ENCODE data around the gene EPHB2.
"Not testable (repeated sequence)": the region's sequence is repeated elsewhere in the genome, so short reads cannot be mapped to it uniquely, and the experiment has no call there.

Gene EPHB2

GRCh38 chr1:22710701-22711049 is at the start of gene EPHB2:
EPHB2 (plus strand) TSS chr1:22710839; CDS start chr1:22710983, 144 bp downstream.
- no peak within 1 kb of the TSS for H3K9ac ChIP-seq (ENCODE audit: low read depth, low read length)
- H3K4me1 ChIP-seq (ENCODE audit: control insufficient read depth, insufficient read depth, low read length), result no peaks in the 10 kb centered on the region
- H3K27me3 ChIP-seq (ENCODE audit: control insufficient read depth, insufficient read depth, low read length), result peaks cover 24% of the 10 kb centered on the region
- no peaks in the 10 kb centered on the region for H3K9me3 ChIP-seq (ENCODE audit: control insufficient read depth, insufficient read depth, low read length)
- peak within 1 kb of the TSS; percentile 22 for H3K4me3 ChIP-seq (ENCODE audit: low read depth, low read length)
- H3K36me3 ChIP-seq (ENCODE audit: control insufficient read depth, insufficient read depth, low read length), result no peaks in the 10 kb centered on the region

GRCh38 chr1:22661880-22662279 is 48.8 kb upstream of the EPHB2 start:
- H3K4me3 ChIP-seq (ENCODE audit: low read depth, low read length), result no peak overlapping the region
- H3K4me1 ChIP-seq (ENCODE audit: control insufficient read depth, insufficient read depth, low read length), result no peaks in the 10 kb centered on the region
- no peaks in the 10 kb centered on the region for H3K27me3 ChIP-seq (ENCODE audit: control insufficient read depth, insufficient read depth, low read length)
- no peaks in the 10 kb centered on the region for H3K9me3 ChIP-seq (ENCODE audit: control insufficient read depth, insufficient read depth, low read length)
- no peak overlapping the region for H3K9ac ChIP-seq (ENCODE audit: low read depth, low read length)
- no peaks in the 10 kb centered on the region for H3K36me3 ChIP-seq (ENCODE audit: control insufficient read depth, insufficient read depth, low read length)

GRCh38 chr1:22662318-22662717 is 48.3 kb upstream of the EPHB2 start:
- Histone ChIP-seq H3K36me3 (ENCODE audit: control insufficient read depth, insufficient read depth, low read length) (no peaks in the 10 kb centered on the region), H3K27me3 (ENCODE audit: control insufficient read depth, insufficient read depth, low read length) (no peaks in the 10 kb centered on the region), H3K4me3 (ENCODE audit: low read depth, low read length) (no peak overlapping the region), H3K4me1 (ENCODE audit: control insufficient read depth, insufficient read depth, low read length) (no peaks in the 10 kb centered on the region), H3K9ac (ENCODE audit: low read depth, low read length) (no peak overlapping the region), H3K9me3 (ENCODE audit: control insufficient read depth, insufficient read depth, low read length) (no peaks in the 10 kb centered on the region)

GRCh38 chr1:22662986-22663408 is 47.6 kb upstream of the EPHB2 start:
- Histone ChIP-seq H3K9ac (ENCODE audit: low read depth, low read length) (no peak overlapping the region), H3K4me3 (ENCODE audit: low read depth, low read length) (no peak overlapping the region), H3K4me1 (ENCODE audit: control insufficient read depth, insufficient read depth, low read length) (no peaks in the 10 kb centered on the region), H3K27me3 (ENCODE audit: control insufficient read depth, insufficient read depth, low read length) (no peaks in the 10 kb centered on the region), H3K36me3 (ENCODE audit: control insufficient read depth, insufficient read depth, low read length) (no peaks in the 10 kb centered on the region), H3K9me3 (ENCODE audit: control insufficient read depth, insufficient read depth, low read length) (no peaks in the 10 kb centered on the region)

GRCh38 chr1:22665752-22666151 is 44.9 kb upstream of the EPHB2 start:
- H3K4me3 ChIP-seq (ENCODE audit: low read depth, low read length), result no peak overlapping the region
- H3K36me3 ChIP-seq (ENCODE audit: control insufficient read depth, insufficient read depth, low read length), result no peaks in the 10 kb centered on the region
- no peaks in the 10 kb centered on the region for H3K9me3 ChIP-seq (ENCODE audit: control insufficient read depth, insufficient read depth, low read length)
- no peak overlapping the region for H3K9ac ChIP-seq (ENCODE audit: low read depth, low read length)
- no peaks in the 10 kb centered on the region for H3K4me1 ChIP-seq (ENCODE audit: control insufficient read depth, insufficient read depth, low read length)
- H3K27me3 ChIP-seq (ENCODE audit: control insufficient read depth, insufficient read depth, low read length), result no peaks in the 10 kb centered on the region

GRCh38 chr1:22666412-22666811 is 44.2 kb upstream of the EPHB2 start:
- Histone ChIP-seq H3K4me3 (ENCODE audit: low read depth, low read length) (no peak overlapping the region), H3K36me3 (ENCODE audit: control insufficient read depth, insufficient read depth, low read length) (no peaks in the 10 kb centered on the region), H3K9ac (ENCODE audit: low read depth, low read length) (no peak overlapping the region), H3K27me3 (ENCODE audit: control insufficient read depth, insufficient read depth, low read length) (no peaks in the 10 kb centered on the region), H3K4me1 (ENCODE audit: control insufficient read depth, insufficient read depth, low read length) (no peaks in the 10 kb centered on the region), H3K9me3 (ENCODE audit: control insufficient read depth, insufficient read depth, low read length) (no peaks in the 10 kb centered on the region)

GRCh38 chr1:22668840-22669239 is 41.8 kb upstream of the EPHB2 start:
- H3K9ac ChIP-seq (ENCODE audit: low read depth, low read length); H3K4me1 ChIP-seq (ENCODE audit: control insufficient read depth, insufficient read depth, low read length); H3K27me3 ChIP-seq (ENCODE audit: control insufficient read depth, insufficient read depth, low read length); H3K9me3 ChIP-seq (ENCODE audit: control insufficient read depth, insufficient read depth, low read length); H3K4me3 ChIP-seq (ENCODE audit: low read depth, low read length); H3K36me3 ChIP-seq (ENCODE audit: control insufficient read depth, insufficient read depth, low read length): not testable (repeated sequence)

- Histone ChIP-seq H3K9me3 (ENCODE audit: control insufficient read depth, insufficient read depth, low read length) (no peaks in the 10 kb centered on the region), H3K36me3 (ENCODE audit: control insufficient read depth, insufficient read depth, low read length) (no peaks in the 10 kb centered on the region), H3K4me3 (ENCODE audit: low read depth, low read length) (no peak overlapping the region), H3K9ac (ENCODE audit: low read depth, low read length) (no peak overlapping the region), H3K4me1 (ENCODE audit: control insufficient read depth, insufficient read depth, low read length) (no peaks in the 10 kb centered on the region), H3K27me3 (ENCODE audit: control insufficient read depth, insufficient read depth, low read length) (no peaks in the 10 kb centered on the region)
These were observed 40.2 kb upstream of the EPHB2 start for GRCh38 chr1:22670352-22670975.

GRCh38 chr1:22671999-22672398 is 38.6 kb upstream of the EPHB2 start:
- H3K4me1 ChIP-seq (ENCODE audit: control insufficient read depth, insufficient read depth, low read length), result no peaks in the 10 kb centered on the region
- no peak overlapping the region for H3K4me3 ChIP-seq (ENCODE audit: low read depth, low read length)
- H3K27me3 ChIP-seq (ENCODE audit: control insufficient read depth, insufficient read depth, low read length), result no peaks in the 10 kb centered on the region

GRCh38 chr1:22673486-22674409 is 36.9 kb upstream of the EPHB2 start:
- Histone ChIP-seq H3K36me3 (ENCODE audit: control insufficient read depth, insufficient read depth, low read length) (no peaks in the 10 kb centered on the region), H3K9ac (ENCODE audit: low read depth, low read length) (no peak overlapping the region), H3K27me3 (ENCODE audit: control insufficient read depth, insufficient read depth, low read length) (no peaks in the 10 kb centered on the region), H3K9me3 (ENCODE audit: control insufficient read depth, insufficient read depth, low read length) (no peaks in the 10 kb centered on the region), H3K4me3 (ENCODE audit: low read depth, low read length) (no peak overlapping the region), H3K4me1 (ENCODE audit: control insufficient read depth, insufficient read depth, low read length) (peaks cover 5% of the 10 kb centered on the region)

More at GRCh38 chr1:22671999-22672398, 38.6 kb upstream of the EPHB2 start:
- Histone ChIP-seq H3K9ac (ENCODE audit: low read depth, low read length) (no peak overlapping the region), H3K9me3 (ENCODE audit: control insufficient read depth, insufficient read depth, low read length) (no peaks in the 10 kb centered on the region), H3K36me3 (ENCODE audit: control insufficient read depth, insufficient read depth, low read length) (no peaks in the 10 kb centered on the region)

- H3K9ac ChIP-seq (ENCODE audit: low read depth, low read length), result no peak overlapping the region
- peaks cover 5% of the 10 kb centered on the region for H3K4me1 ChIP-seq (ENCODE audit: control insufficient read depth, insufficient read depth, low read length)
- no peaks in the 10 kb centered on the region for H3K36me3 ChIP-seq (ENCODE audit: control insufficient read depth, insufficient read depth, low read length)
- H3K4me3 ChIP-seq (ENCODE audit: low read depth, low read length), result no peak overlapping the region
- H3K27me3 ChIP-seq (ENCODE audit: control insufficient read depth, insufficient read depth, low read length), result no peaks in the 10 kb centered on the region
- H3K9me3 ChIP-seq (ENCODE audit: control insufficient read depth, insufficient read depth, low read length), result no peaks in the 10 kb centered on the region
These were observed 36.3 kb upstream of the EPHB2 start for GRCh38 chr1:22674410-22674749.

- not testable (repeated sequence) for H3K36me3 ChIP-seq (ENCODE audit: control insufficient read depth, insufficient read depth, low read length); H3K9me3 ChIP-seq (ENCODE audit: control insufficient read depth, insufficient read depth, low read length); H3K4me3 ChIP-seq (ENCODE audit: low read depth, low read length); H3K9ac ChIP-seq (ENCODE audit: low read depth, low read length); H3K4me1 ChIP-seq (ENCODE audit: control insufficient read depth, insufficient read depth, low read length); H3K27me3 ChIP-seq (ENCODE audit: control insufficient read depth, insufficient read depth, low read length)
These were observed 34.5 kb upstream of the EPHB2 start for GRCh38 chr1:22676151-22676550.

Data from iPS-15b (cell line).